Stimulated activated CD8-positive, alpha-beta memory T cell treated with anti-CD3 and anti-CD28 coated beads, Interleukin-7, amount 100 ng/mL, for 1 hour (primary cell): Measurements from ENCODE around the gene VWA3A.
"Not testable (repeated sequence)": the region's sequence is repeated elsewhere in the genome, so short reads cannot be mapped to it uniquely, and the experiment has no call there.

Experiments
- DNase-seq, 2 donors: peaks; one replicate each; pipeline ENCODE4 v3.0.0-alpha.2; 2020; ENCODE audit warnings: low read depth in 2 of 2

VWA3A gene

DNA sequence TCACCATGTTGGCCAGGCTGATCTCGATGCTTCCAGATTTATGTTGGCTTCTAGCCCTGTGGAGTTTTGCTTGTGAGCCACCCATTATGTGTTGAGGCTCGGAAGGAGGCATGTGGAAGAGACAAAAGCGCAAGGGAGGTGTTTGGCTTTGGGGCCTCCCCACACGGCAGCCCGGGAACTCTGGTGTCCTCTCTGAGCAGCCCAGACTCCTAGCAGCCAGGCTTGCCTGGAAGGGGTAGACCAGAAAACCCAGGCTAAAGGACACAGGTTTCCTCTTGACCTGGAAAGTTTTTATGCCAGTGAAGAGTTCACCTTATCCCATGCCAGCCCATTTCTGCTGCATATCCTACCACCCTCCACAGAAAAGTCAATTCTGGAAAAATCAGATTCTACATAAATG, 91.0 kb downstream of the VWA3A start:
- no peak for DNase-seq

DNA sequence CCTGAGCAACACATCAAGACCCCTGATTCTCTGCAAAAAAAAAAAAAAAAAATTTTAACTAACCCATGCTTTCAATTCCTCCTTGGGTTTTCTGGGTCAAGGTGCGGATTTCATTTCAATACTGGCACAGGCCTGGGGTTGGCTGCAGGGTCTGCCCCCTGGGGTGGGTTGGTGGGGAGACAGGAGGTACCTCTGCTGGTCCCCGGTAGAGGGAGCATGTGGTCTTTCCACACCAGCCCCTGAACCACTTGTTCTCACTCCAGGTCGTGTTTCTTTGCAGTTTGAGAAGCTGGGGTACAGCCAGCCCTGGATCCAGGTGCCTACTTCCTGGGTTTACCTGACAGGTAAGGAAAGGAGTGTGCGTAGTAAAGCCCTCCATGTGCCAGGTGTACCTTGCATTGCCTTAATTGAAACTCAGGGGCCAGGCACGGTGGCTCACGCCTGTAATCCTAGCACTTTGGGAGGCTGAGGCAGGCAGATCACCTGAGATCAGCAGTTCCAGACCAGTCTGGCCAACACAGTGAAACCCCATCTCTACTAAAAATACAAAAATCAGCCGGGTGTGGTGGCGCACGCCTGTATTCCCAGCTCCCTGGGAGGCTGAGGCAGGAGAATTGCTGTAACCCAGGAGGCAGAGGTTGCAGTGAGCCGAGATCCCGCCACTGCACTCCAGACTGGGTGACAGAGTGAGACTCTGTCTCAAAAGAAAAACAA, 91.7 kb downstream of the VWA3A start:
- DNase-seq, result no peak

DNA sequence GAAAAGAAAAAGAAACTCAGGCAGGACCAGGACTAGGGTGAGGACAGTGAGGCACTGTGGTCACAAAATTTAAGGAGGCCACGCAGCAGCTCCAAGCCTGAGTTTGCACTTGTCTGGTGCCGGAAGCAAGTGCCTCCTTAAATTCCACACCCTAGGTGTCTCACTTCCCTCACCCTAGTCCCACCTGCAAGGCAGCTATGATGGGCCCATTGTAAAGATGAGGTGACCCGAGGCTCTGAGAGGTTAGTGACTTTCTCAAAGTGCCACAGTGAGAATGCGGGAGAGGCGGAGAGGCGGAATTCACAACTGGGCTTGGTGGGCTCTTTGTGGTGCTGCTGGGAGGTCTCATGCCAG, 92.3 kb downstream of the VWA3A start:
- DNase-seq, result no peak

DNA sequence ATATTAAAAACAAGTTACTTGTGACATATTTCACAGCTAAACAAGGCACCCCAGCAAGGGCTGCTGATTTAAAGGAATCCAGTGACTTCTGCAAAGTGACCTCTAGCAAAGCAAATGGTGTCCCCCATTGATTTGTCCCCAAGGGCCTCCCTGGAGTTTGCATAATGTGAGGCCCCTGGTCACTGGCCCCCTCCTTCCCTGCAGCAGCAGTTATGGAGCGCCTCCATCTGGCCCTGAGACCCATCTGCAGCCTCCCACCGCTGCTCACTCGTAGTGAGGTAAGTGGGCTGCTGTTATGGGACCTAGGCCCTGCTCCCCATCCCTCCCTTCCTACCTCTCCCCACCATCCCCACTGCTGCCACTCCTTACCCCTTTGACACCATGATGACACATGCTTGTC, 94.2 kb downstream of the VWA3A start:
- no peak for DNase-seq

DNA sequence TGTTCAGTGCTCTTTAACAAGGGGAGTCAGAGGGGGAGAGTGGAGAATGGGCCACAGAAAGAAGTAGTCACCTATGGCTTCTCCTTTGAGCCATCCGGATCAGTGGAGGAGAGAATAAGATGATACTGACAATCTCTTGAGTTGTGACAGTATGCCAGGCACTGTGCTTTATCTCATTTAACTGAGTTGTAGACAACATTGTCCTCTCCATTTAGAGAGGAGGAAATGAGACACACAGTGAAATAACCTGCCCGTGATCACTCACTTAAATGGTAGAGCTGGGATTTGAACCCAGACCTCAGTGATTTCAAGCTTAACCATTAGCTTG, 95.9 kb downstream of the VWA3A start:
- no peak for DNase-seq

DNA sequence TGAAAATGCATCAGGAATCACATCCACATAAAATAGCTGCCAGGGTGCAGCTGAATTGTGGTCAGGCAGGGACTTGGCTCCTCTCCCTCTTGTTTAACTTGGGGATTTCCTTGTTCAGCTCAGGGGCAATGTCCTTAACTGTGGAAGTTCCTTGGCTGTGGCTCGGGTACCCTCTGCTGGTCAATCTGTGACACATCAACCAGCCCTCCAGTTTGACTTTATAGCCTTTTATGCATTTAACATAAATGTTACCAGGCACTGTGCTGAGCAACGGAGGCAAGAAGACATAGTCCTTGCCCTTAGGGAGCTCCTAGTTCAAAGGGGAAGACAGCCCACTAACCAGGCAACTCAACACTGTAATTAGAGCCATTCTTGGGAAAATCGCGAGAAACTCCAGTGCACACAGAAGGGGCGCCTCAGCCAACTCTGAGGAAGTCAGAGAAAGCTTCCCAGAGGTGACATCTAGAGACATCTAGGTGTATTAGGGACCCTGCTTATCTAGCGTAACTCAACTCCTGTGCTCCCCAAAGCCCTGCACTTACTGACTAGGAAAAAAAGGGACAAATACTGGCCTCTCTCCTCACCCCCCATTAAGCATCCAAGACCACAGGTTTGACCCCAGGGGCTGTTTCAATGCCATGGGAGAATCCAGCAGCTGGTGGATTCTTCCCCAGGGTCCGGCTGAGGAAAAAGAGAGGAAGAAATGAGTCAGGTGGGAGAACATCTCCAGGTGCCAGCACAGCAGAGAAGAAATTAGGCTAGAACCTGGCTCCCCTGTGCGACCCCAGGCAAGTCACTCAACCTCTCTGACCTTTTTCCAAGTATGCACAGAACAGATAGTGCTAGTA, 96.5 kb downstream of the VWA3A start:
- peak; percentile 27 to 28 for DNase-seq

DNA sequence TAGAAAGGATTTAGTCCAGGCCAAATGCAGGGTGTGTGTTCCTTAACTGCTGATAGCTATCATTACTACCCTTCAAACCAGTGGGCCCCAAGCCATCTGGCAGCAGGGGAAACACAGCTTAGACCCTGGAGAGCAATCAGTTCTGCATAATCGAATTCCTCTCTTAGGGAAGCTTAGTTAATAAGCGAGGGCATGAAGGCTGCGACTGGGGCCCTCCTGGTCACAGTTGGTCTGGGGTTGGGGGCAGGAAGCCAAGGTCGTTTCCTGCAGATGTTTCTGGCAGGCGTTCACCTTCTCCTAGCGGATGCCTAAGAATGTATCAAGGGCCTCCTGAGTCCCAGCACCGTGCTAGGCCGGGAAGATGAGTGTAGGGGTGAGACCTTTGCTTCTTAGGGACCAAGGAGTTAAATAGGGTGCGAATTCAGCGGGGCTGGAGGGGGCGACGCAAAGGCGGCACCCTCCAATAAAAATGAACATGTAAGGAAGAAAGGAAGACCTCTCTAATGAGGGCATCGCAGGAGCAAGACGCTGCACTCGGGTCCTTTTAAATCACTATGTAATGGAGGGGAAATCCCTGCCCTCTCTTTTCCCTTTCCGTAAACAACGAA, 97.2 kb downstream of the VWA3A start:
- no peak for DNase-seq

DNA sequence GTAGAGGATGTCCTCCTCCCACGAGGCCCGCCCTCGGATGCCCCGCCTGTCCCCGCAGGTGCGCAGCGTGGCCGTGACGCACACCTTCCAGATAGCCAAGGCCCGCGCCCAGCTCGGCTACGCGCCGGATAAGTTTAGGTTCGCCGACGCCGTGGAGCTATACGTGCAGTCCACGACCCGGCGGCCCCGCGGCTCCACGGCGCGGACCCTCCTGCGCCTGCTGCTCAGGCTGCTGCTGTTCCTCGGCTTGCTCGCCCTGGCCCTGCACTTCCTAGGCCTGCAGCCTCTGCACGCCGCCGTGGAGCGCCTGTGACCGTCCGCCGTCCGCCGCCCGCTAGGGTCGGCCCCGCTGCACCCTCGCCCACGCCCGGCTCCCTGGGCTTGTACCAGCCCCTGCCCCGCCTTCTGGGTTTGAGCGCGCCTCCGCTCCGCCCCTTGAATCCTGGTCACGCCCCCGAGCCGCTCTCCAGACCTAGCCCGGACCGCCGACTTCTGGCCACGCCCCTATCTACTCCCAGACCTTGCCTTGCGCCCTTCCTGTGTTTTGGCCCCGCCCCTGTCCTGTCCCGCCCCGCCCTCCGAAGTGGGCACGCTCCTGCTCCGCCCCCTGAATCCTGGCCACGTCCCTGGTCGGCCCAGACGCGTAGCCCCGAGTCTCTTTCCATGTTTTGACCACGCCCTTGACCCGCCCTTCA, 97.9 kb downstream of the VWA3A start:
- peak; percentile 66 to 79 for DNase-seq

DNA sequence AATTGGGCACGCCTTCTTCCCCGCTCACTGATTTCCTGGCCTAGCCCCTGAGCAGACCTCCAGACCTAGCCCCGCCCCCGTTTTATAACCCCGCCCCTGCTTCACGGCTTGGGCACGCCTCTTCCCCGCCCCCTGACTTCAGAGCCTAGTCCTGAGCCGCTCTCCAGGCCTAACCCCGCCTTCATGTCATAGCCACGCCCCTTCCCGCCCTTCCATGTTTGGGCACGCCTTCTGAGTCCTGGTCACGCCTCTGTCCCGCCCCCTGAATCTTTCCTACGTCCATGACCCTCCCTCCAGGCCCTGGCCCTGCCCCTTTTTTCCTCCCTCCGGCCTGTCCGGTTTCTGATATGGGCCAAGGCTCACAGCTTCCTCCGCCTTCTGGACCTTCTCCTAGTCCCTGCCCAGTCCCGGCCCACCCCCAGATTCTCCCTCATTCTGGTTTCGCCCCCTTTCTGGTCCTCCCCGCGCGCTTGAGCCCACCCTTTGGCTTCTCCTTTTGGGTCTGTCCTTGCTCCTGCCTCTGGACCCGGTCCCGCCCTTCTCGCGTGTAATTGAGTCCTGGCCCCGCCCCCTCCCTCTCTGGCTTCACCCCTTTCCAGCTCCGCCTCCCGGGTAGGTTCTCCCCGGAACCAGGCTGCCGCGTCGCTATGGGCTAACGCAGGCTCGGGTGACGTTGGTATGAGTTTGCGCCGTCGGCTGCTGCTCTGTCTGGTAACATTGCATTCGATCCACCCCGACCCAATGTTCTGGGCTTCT, 98.6 kb downstream of the VWA3A start:
- peak; percentile 99 to 100 for DNase-seq

DNA sequence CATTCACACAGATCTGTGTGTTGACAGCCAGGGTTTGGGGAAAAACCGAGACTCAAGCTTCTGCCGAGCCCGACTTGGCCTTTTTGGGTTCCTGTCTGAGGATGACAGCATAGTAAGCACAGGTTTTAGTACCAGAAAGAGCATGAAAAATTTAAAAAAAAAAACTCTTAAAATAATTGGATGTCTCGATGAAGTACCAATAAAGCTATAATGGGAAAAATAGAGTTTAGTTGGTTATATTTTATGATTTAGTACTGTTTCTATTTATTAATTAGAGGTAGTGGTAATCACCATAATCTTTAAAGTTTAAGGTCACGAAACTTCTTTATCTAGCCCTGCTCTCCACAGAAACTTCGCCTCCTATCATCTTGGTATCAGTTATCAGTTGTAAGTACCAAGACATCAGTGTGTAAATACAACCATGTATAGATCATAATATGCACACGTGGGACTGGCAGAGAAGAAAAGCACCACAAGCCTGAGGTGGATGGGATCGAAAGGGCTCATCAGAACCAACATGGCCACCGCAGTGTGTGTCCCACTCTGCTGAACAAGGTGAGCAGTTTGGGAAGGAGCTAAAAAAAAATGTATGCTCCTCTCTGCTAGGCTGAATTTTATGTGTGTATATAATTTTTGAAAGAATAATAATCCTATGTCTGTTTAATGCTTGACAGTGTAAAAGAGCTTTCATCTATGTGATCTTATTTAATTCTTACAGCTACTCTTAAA, 99.4 kb downstream of the VWA3A start:
- no peak for DNase-seq

DNA sequence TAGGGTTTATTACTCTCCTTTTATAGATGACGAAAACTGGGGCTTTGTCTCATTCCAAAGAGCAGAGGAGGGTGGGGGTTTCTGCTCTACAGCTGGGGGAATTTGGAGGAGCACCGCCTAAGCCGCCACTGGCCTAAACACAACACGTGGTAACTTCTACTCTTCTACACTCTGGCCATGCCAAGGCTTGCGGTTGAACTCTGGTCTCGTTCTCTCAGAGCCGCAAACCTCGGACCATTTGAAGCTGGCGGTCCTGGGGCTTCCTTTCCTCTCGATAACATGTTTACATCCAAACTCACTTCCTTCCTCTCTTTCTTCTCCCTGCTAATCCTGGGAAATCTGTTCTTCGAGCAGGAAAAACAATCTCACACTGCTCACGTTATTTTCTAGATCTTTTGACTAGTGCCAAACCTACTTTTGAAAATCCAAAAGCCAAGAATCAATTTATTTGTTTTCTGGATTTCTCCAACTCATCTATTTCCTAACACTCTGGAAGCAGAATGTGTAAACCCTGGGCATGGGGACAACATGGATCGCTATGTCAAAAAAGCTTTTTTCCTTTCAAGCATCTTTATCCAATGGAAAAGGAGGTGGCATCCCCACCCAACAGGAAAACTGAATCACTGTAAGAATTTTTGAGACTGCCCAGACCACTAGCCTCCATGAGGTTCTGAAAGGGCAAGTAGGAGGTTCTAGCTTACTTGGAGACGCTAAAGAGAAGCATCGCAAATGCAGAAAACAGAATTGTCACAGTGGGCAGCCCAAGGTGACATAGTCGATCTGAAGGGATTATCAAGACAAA, 100.1 kb downstream of the VWA3A start:
- DNase-seq, result peak; percentile 53

DNA sequence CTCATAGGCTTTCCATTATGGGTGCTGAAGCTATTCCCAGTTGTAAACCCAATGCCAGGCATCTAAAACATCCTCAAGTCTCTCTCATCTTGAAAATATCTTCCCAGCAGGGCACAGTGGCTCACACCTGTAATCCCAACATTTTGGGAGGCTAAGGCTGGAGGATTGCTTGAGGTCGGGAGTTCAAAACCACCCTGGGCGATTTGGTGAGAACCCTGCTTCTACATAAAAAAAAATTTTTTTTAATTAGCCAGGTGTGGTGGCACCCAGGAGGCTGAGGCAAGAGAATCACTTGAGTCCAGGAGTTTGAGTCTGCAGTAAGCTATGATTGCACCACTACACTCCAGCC, 100.7 kb downstream of the VWA3A start:
- DNase-seq, result no peak

DNA sequence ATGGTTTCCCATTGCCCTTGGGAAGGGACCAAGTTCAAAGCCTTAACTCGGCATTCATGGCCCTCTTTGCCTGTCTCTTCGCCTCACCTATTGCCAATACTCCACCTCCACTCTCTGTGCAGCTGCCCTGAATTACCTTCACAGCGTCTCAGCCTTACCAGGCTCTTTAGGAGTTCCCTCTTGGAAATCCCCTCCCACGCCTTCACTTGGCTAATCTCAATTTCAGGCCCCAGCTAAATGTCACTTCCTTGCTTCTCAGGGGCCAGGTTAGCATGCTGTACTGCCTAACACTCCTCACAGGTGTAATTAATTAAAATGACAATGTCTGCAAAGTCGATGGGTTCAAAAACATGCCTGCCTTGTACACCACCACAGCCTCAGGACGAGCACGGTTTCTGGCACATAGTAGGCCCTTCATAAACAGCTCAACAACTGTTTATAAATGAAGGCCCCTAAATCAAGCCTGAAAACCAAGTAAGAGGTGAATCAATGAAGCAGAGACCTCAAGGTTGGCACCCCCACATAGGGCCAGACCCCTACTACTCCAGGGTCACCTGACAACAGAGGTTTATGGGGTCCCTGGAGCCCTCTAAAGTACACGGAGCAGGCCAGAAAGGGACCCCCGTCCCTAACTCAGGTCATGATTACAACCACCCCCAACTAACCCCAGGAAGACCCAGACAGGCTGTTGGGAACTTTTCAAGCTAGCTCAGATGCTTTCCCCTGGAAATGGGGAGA, 102.5 kb downstream of the VWA3A start:
- DNase-seq, result no peak

DNA sequence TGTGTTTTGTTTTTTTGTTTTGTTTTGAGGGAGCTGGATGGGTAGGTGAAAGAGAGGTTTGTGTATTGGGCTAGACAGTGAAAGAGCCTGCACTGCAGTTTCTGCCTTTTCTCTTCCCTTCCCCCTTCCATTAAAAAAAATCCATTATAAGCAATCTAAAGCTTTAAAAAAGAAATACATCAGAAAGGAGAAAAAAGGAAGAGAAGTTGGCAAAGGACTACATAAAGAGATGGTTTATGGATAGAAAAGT, 103.0 kb downstream of the VWA3A start:
- no peak for DNase-seq

DNA sequence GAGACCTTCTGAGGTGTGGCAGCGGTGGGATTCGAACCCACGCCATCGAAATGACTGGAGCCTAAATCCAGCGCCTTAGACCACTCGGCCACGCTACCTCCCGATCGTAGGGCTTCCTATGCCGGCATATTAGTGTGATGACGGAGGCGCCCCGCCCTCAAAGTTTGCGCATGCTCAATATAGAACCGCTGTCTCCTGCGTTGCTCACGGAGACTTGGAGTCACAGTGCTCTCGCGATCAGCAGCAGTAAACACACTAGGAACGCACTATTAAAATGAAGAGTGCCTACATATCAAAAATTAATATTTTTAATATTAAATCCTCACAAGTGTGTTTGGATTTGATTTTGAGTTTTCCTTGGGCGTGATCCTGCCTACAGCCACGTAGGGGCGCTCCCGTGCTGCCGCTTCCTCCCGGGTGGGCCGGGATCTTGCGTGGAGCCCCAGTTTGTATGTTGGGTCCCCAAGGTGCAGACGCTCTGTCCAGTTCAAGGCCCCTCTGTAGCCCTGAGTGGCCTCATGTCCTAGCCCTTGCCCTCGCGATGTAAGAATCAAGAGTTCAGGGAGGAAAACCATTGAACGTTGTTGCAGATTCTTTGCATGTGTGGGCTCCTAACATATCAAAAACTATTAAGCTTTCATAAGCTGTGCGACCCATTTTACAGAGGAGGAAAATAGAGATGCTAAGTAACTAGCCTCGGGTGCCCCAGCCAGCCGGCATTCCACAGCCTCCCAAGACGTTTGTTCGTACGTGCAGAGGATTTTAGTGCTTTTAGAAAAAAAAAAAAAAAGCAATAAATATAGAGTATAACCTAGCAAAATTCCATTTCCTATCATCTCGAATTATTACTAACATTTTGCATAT, 103.6 kb downstream of the VWA3A start:
- peak; percentile 85 to 91 for DNase-seq

DNA sequence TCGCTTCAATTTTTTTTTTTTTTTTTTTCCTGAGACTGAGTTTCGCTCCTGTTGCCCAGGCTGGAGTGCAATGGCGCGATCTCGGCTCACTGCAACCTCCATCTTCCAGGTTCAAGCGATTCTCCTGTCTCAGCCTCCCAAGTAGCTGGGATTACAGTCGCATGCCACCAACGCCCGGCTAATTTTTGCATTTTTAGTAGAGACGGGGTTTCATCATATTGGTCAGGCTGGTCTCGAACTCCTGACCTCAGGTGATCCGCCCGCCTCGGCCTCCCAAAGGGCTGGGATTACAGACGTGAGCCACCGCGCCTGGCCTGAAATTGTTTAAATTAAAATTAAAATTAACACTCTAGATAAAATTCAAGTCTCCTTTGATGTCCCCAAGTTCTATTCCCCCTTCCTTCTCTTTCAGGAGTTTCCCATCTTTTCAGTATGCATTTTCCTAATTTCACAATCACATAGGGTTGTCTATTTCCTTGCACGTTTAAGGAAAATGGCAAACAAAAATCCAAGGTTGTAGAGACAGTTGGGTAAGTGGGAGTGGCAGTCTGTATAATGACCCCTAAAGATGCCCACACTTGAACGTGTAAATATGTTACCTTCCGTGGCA, 104.3 kb downstream of the VWA3A start:
- DNase-seq, result not testable (repeated sequence)

DNA sequence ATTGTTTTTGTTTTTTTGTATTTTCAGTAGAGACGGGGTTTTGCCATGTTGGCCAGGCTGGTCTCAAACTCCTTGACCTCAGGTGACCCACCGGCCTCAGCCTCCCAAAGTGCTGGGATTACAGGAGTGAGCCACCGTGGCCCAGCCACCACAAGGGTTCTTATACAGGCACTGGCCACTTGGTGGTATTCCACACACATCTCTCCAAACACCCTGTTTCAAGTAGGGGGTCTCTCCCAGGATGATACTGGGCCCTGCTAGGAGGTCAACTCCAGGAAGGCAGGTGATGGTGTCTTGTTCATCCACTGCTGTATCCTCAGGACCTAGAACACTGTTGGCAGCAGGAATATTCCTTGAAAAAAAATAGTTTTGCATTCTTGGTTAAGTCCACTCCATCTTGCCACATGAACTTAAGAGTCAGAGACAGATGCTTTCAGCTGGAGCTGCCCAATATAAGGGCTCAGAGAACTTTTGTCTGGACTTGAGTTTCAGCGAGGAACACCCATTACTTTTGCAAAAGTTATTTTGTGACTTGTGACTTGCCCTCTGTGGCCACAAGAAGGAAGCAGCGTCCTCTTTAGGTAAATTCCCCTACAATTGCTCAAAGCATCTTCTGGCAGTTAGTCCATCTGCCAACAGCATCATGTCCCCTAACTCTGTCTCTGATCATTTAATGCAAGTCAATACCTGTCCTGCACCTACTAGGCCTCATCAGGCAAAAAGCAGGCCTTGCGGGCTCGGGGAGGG, 106.4 kb downstream of the VWA3A start:
- DNase-seq, result no peak

DNA sequence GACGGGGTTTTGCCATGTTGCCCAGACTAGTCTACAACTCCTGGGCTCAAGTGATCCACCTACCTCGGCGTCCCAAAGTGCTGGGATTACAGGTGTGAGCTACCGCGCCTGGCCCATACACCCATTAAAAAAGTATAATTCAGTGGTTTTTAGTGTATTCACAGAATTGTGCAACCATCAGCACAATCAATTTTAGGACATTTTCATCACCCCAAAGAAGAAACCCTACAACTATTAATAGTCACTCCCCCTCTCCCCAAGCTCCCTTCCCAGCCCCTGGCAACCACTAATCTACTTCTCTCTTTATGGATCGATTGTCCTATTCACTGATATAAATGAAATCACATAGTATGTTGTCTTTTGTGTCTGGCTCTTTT, 109.9 kb downstream of the VWA3A start:
- no peak for DNase-seq
